Measurements from ENCODE around the gene STK39.

GRCh38 chr2:167955264-167955906, 292.0 kb downstream of the STK39 start:
- TF ChIP-seq, protein P1, sequence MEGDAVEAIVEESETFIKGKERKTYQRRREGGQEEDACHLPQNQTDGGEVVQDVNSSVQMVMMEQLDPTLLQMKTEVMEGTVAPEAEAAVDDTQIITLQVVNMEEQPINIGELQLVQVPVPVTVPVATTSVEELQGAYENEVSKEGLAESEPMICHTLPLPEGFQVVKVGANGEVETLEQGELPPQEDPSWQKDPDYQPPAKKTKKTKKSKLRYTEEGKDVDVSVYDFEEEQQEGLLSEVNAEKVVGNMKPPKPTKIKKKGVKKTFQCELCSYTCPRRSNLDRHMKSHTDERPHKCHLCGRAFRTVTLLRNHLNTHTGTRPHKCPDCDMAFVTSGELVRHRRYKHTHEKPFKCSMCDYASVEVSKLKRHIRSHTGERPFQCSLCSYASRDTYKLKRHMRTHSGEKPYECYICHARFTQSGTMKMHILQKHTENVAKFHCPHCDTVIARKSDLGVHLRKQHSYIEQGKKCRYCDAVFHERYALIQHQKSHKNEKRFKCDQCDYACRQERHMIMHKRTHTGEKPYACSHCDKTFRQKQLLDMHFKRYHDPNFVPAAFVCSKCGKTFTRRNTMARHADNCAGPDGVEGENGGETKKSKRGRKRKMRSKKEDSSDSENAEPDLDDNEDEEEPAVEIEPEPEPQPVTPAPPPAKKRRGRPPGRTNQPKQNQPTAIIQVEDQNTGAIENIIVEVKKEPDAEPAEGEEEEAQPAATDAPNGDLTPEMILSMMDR (IDR thresholded peaks at IDR 0.05; ENCODE audit: borderline replicate concordance, extremely low read depth, low read length, poor library complexity, severe bottlenecking): no peak
- no peak for TF ChIP-seq EZH2 (IDR thresholded peaks at IDR 0.05; ENCODE audit: borderline replicate concordance, low read depth, low read length, severe bottlenecking)
